IMR-90 (cell line): ENCODE results near the gene SSR4. TPM values are rescaled to one million over a fixed set of nuclear protein-coding genes. Genes with fewer than 3 reads are reported as not detected.
A peak's percentile ranks its signal among the peaks of the same experiment; 100 is the strongest.

Experiments
- ATAC-seq: fragments of 200-7000 bp; cut with Tn5 transposase; 2 replicates; pipeline ENCODE4 v1.9.1; 2020; ENCODE audit warnings: low read depth, mild to moderate bottlenecking, moderate library complexity
- BruUV-seq: library from RNA; stranded (reverse); fragments of 400-500 nt; replicated peaks from 2 replicates; lab custom pipeline; 2021; lab: Mats Ljungman, UMichigan
- CTCF ChIA-PET: fragments of 300-600 bp; formaldehyde crosslinking; extraction: SDS; loops from one replicate; lab custom pipeline; 2021; ENCODE audit warnings: antibody characterized with exemption; lab: Yijun Ruan, JAX
- POLR2A ChIA-PET: fragments of 300-600 bp; sonication (Branson Sonifier 250); formaldehyde crosslinking; loops from one replicate; lab custom pipeline; 2022; ENCODE audit warnings: antibody characterized with exemption; ENCODE audit not compliant: unreplicated experiment; lab: Charles Lee
- DNase-seq: peaks from one replicate; pipeline ENCODE4 v3.0.0; 2013
- H2AFZ ChIP-seq: replicated peaks from 2 replicates; pipeline ENCODE3; 2013; ENCODE audit warnings: low read length, mild to moderate bottlenecking; ENCODE audit not compliant: poor library complexity
- H2AK5ac ChIP-seq: 2 replicates; pipeline ENCODE4 v1.6.1; 2013; ENCODE audit warnings: low read depth, low read length, inconsistent platforms
- H2AK9ac ChIP-seq: replicated peaks from 2 replicates; pipeline ENCODE3; 2013; ENCODE audit warnings: mild to moderate bottlenecking, low read depth, low read length, moderate library complexity; ENCODE audit not compliant: poor library complexity
- H2BK120ac ChIP-seq: 2 replicates; pipeline ENCODE4 v1.6.1; 2013; ENCODE audit warnings: low read depth, low read length, inconsistent platforms
- H2BK15ac ChIP-seq: 3 replicates; pipeline ENCODE4 v1.6.1; 2013; ENCODE audit warnings: low read depth, low read length, inconsistent platforms
- H2BK20ac ChIP-seq: 2 replicates; pipeline ENCODE4 v1.6.1; 2013; ENCODE audit warnings: low read depth, mild to moderate bottlenecking, inconsistent platforms, low read length, moderate library complexity
- H2BK5ac ChIP-seq: 2 replicates; pipeline ENCODE4 v1.6.1; 2013; ENCODE audit warnings: mild to moderate bottlenecking, low read depth, low read length, inconsistent platforms; ENCODE audit not compliant: poor library complexity, severe bottlenecking
- H3K14ac ChIP-seq: replicated peaks from 2 replicates; pipeline ENCODE4 v1.6.1; 2013; ENCODE audit warnings: low read depth, low read length, inconsistent platforms
- H3K18ac ChIP-seq: 2 replicates; pipeline ENCODE4 v1.6.1; 2013; ENCODE audit warnings: low read depth, low read length, control low read depth
- H3K23ac ChIP-seq: 2 replicates; pipeline ENCODE4 v1.6.1; 2013; ENCODE audit warnings: low read depth, low read length, inconsistent platforms
- H3K27ac ChIP-seq: 2 replicates; pipeline ENCODE4 v1.5.1; 2013; ENCODE audit warnings: mild to moderate bottlenecking, control low read depth, low read length; ENCODE audit not compliant: insufficient read depth
- H3K27me3 ChIP-seq: 2 replicates; pipeline ENCODE4 v1.6.1; 2013; ENCODE audit warnings: low read length; ENCODE audit not compliant: control insufficient read depth, insufficient read depth
- H3K36me3 ChIP-seq: 2 replicates; pipeline ENCODE4 v1.6.1; 2013; ENCODE audit warnings: low read length, mixed read lengths; ENCODE audit not compliant: control insufficient read depth, insufficient read depth
- H3K4ac ChIP-seq: 2 replicates; pipeline ENCODE4 v1.6.1; 2013; ENCODE audit warnings: low read depth, low read length, inconsistent platforms
- H3K4me1 ChIP-seq: 2 replicates; pipeline ENCODE4 v1.6.1; 2013; ENCODE audit warnings: low read length, mixed read lengths; ENCODE audit not compliant: control insufficient read depth, insufficient read depth
- H3K4me2 ChIP-seq: 2 replicates; pipeline ENCODE4 v1.6.1; 2013; ENCODE audit warnings: low read depth, mild to moderate bottlenecking, control low read depth, low read length, moderate library complexity
- H3K4me3 ChIP-seq: 2 replicates; pipeline ENCODE4 v1.5.1; 2013; ENCODE audit warnings: low read depth, mild to moderate bottlenecking, control low read depth, low read length, moderate library complexity; ENCODE audit not compliant: insufficient read depth
- H3K56ac ChIP-seq: 2 replicates; pipeline ENCODE4 v1.6.1; 2013; ENCODE audit warnings: low read length, inconsistent platforms; ENCODE audit not compliant: insufficient read depth; ENCODE audit errors: extremely low read depth
- H3K79me1 ChIP-seq, 2 experiments: 2 replicates each; pipeline ENCODE4 v1.6.1; 2013; ENCODE audit warnings: low read length in 2 of 2, inconsistent platforms in 1 of 2, low read depth in 1 of 2
- H3K9ac ChIP-seq: 2 replicates; pipeline ENCODE4 v1.6.1; 2013; ENCODE audit warnings: low read depth, low read length, control low read depth
- H3K9me1 ChIP-seq: 2 replicates; pipeline ENCODE4 v1.6.1; 2013; ENCODE audit warnings: low read length, inconsistent platforms; ENCODE audit not compliant: insufficient read depth
- H3K9me3 ChIP-seq: 2 replicates; pipeline ENCODE4 v1.6.1; 2013; ENCODE audit warnings: low read length; ENCODE audit not compliant: control insufficient read depth, insufficient read depth
- H4K20me1 ChIP-seq: 2 replicates; pipeline ENCODE4 v1.6.1; 2013; ENCODE audit warnings: low read length, inconsistent platforms; ENCODE audit not compliant: insufficient read depth
- H4K5ac ChIP-seq: 2 replicates; pipeline ENCODE4 v1.6.1; 2013; ENCODE audit warnings: mild to moderate bottlenecking, low read depth, low read length, control low read depth
- H4K8ac ChIP-seq, 2 experiments: 2 replicates each; pipeline ENCODE4 v1.6.1; 2013; ENCODE audit warnings: low read depth in 2 of 2, low read length in 2 of 2, control low read depth in 1 of 2, inconsistent platforms in 1 of 2
- H4K91ac ChIP-seq: 2 replicates; pipeline ENCODE4 v1.6.1; 2013; ENCODE audit warnings: low read depth, low read length, inconsistent platforms; ENCODE audit not compliant: insufficient read depth
- CEBPB ChIP-seq: IDR thresholded peaks from 2 replicates; pipeline ENCODE4 v1.6.1; 2012; ENCODE audit warnings: low read depth, low read length, improper control_type of control experiment
- CHD1 ChIP-seq: IDR thresholded peaks from 2 replicates; pipeline ENCODE4 v1.6.1; 2012; ENCODE audit warnings: low read depth, low read length, improper control_type of control experiment
- CTCF ChIP-seq: conservative IDR thresholded peaks from 2 replicates; pipeline ENCODE4 v1.5.1; 2012; ENCODE audit warnings: mild to moderate bottlenecking, low read depth, low read length, improper control_type of control experiment
- ELK1 ChIP-seq: fragments of 150-350 bp; IDR thresholded peaks from 2 replicates; pipeline ENCODE4 v1.6.1; 2016; ENCODE audit warnings: low read depth, mild to moderate bottlenecking, low read length, moderate library complexity, borderline replicate concordance
- FOS ChIP-seq: fragments of 150-350 bp; IDR thresholded peaks from 2 replicates; pipeline ENCODE4 v1.6.1; 2016; ENCODE audit warnings: low read depth, low read length
- MAFK ChIP-seq: IDR thresholded peaks from 2 replicates; pipeline ENCODE4 v1.6.1; 2012; ENCODE audit warnings: low read depth, low read length, improper control_type of control experiment
- NFE2L2 ChIP-seq: fragments of 150-350 bp; IDR thresholded peaks from 2 replicates; pipeline ENCODE4 v1.6.1; 2016; ENCODE audit warnings: low read depth, mild to moderate bottlenecking, low read length
- POLR2A ChIP-seq: IDR thresholded peaks from 2 replicates; pipeline ENCODE4 v1.6.1; 2012; ENCODE audit warnings: mild to moderate bottlenecking, low read depth, low read length
- RAD21 ChIP-seq: IDR thresholded peaks from 2 replicates; pipeline ENCODE4 v1.6.1; 2012; ENCODE audit warnings: low read length, improper control_type of control experiment
- RCOR1 ChIP-seq: IDR thresholded peaks from 2 replicates; pipeline ENCODE4 v1.6.1; 2012; ENCODE audit warnings: mild to moderate bottlenecking, low read length, improper control_type of control experiment; ENCODE audit not compliant: insufficient replicate concordance
- RFX5 ChIP-seq: IDR thresholded peaks from 2 replicates; pipeline ENCODE4 v1.8.0; 2012; ENCODE audit warnings: low read depth, mild to moderate bottlenecking, low read length, moderate library complexity
- SMC3 ChIP-seq: fragments of 150-350 bp; IDR thresholded peaks from 2 replicates; pipeline ENCODE4 v1.6.1; 2016; ENCODE audit warnings: low read depth, mild to moderate bottlenecking, antibody characterized with exemption, low read length, moderate library complexity
- USF2 ChIP-seq: fragments of 150-350 bp; IDR thresholded peaks from 2 replicates; pipeline ENCODE4 v1.6.1; 2017; ENCODE audit warnings: mild to moderate bottlenecking, antibody characterized with exemption, low read length, low read depth
- WGBS, 2 experiments: methylation state at CpG; one replicate each; pipeline versions ENCODE4 v1.1.5 to v1.1.7; 2013; ENCODE audit warnings: missing lambda C conversion rate in 2 of 2; ENCODE audit not compliant: insufficient read length in 1 of 2; ENCODE audit errors: extremely low coverage in 2 of 2; 5-methylcytosine and 5-hydroxymethylcytosine counted together
- dilution Hi-C: fragments of 300-500 bp; cut with HindIII; formaldehyde crosslinking; loops from one replicate; pipeline ENCODE4 v1.14.3; 2018; ENCODE audit warnings: low sequenced_read_pairs; ENCODE audit not compliant: unreplicated experiment
- in situ Hi-C: fragments of 300-500 bp; cut with MboI; formaldehyde crosslinking; loops from 3 replicates; pipeline ENCODE4 v1.14.3; 2019; ENCODE audit warnings: low sequenced_read_pairs, inconsistent platforms, mixed read lengths
- intact Hi-C: fragments of 100-400 bp; cut with micrococcal nuclease; formaldehyde crosslinking; loops from 2 replicates; pipeline ENCODE4 v1.10.0; 2022
- polyA plus RNA-seq, 3 experiments: library from polyadenylated mRNA; depleted of rRNA; stranded (reverse); fragments of >200 nt; gene quantifications; 2 replicates each; pipeline ENCODE4 v1.2.3, GENCODE V29; 2012; ENCODE audit warnings: low replicate concordance in 1 of 3
- total RNA-seq: library from RNA; depleted of rRNA; stranded (reverse); fragments of >200 nt; gene quantifications from 2 replicates; pipeline ENCODE4 v1.2.3, GENCODE V29; 2012

The SSR4 gene
- total and polyA plus RNA-seq, 2 of the 4 experiments (the other 2 are of a cell fraction), result 141 to 480 TPM

GRCh38 chrX:153818571-153819383 lies 24.3 kb downstream of the SSR4 start:
- H3K9me1 ChIP-seq, result no peaks in the 10 kb centered on the region
- 0 out of 2 replicates have a peak, but pooled peaks cover 2% of the 10 kb centered on the region for H3K9me3 ChIP-seq
- no peaks in the 10 kb centered on the region for H3K36me3 ChIP-seq
- POLR2A ChIA-PET, result no interaction called here
- H3K14ac ChIP-seq, result no peak overlapping the region
- H4K91ac ChIP-seq, result no peak overlapping the region
- CTCF ChIA-PET, result no interaction called here
- peak overlapping the region; percentile 77; the same call in 1 of the 2 replicates for H3K4me2 ChIP-seq
- no peak overlapping the region for H2BK120ac ChIP-seq
- H3K18ac ChIP-seq, result no peak overlapping the region
- H3K4ac ChIP-seq, result no peak overlapping the region
- 0 out of 4 replicates have a peak overlapping the region, but pooled peaks have one; percentile 33 to 39 for H4K8ac ChIP-seq
- no peak overlapping the region for H3K23ac ChIP-seq
- in situ Hi-C loops (no loop called here), dilution Hi-C loops (no loop called here), intact Hi-C loops (no loop called here)
- H3K27me3 ChIP-seq, result peaks cover 14% of the 10 kb centered on the region
- no peak overlapping the region for H4K5ac ChIP-seq
- no peaks in the 10 kb centered on the region for H4K20me1 ChIP-seq
- H2BK15ac ChIP-seq, result no peak overlapping the region
- no peak overlapping the region for H2AK9ac ChIP-seq
- H3K56ac ChIP-seq, result no peak overlapping the region
- no peaks in the 10 kb centered on the region for H3K79me1 ChIP-seq
- no peak for TF ChIP-seq MAFK
- TF ChIP-seq RCOR1, result no peak
- TF ChIP-seq CHD1, result no peak
- no peak for TF ChIP-seq RAD21
- TF ChIP-seq CEBPB, result no peak
- TF ChIP-seq FOS, result no peak
- TF ChIP-seq POLR2A, result no peak
- no peak for TF ChIP-seq RFX5
- no peak for TF ChIP-seq ELK1
- TF ChIP-seq NFE2L2, result no peak
- no peak for TF ChIP-seq CTCF
- TF ChIP-seq SMC3, result no peak
- TF ChIP-seq USF2, result no peak
- H3K27ac ChIP-seq, result no peak overlapping the region
- no peak overlapping the region for H2AK5ac ChIP-seq
- peak; percentile 94 for ATAC-seq
- H2BK5ac ChIP-seq, result no peak overlapping the region
- peak overlapping the region; percentile 51; the same call in 1 of the 2 replicates for H3K9ac ChIP-seq
- no TSS peak for BruUV-seq
- 17% methylated on average over 32 of the region's 67 CpGs; no CpG with 5 or more reads in 1 of the 2 experiments for WGBS, 2 experiments
- DNase-seq, result no peak
- H2BK20ac ChIP-seq, result no peak overlapping the region
- peak overlapping the region; percentile 42 for H3K4me3 ChIP-seq
- H3K4me1 ChIP-seq, result no peaks in the 10 kb centered on the region
- H2AFZ ChIP-seq, result peak overlapping the region; percentile 66
